Measurements from ENCODE around the gene PLEKHA7.
"Not testable (repeated sequence)": the region's sequence is repeated elsewhere in the genome, so short reads cannot be mapped to it uniquely, and the experiment has no call there.

The PLEKHA7 gene

GRCh38 chr11:16973338-16973964 is 40.8 kb downstream of the PLEKHA7 start:
- no peak for DNase-seq

DNA sequence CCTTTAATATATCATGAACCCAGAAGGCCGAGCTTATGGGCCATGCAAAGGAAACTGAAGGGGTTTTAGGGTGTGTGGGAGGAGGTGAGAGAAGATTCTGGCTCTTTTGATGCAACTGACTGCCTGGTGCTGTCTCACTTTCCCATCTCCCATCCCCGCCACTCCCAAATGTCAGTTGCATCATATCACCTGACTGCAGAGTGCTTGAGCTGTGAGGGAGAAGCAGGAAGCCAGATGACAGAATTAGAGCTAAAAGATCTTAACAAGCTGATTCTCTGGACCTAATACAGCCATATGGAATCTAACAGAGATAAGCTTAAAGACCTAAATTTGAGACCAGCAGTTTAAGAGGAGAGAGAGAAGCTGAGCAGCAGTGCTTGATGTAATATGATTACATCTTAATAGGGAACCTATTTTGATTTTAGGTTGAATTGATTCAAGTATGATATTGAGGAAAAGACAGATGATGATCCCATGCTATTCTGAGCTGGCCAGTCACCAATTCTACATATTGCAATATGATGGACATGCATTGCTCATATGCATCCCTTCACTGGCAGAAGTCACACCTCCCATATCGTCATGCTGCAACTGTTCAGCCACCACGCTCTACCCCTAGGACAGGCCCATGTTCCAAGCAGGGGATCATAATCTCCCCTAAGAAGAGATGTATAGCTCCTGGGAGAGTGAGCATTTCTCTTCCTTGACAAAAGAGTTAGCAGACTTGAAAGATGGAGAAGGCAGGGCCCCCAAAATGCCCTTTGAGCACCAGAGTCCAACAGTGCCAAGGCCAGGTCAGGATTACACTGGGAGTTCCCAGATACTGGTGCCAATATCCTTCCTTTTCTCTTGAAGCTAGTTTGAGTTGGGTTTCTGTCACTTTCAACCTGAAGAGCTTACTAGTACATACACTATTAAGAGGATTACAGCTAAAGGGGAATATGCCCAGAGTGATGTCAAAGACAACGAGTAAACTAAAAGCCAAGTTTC is 44.9 kb downstream of the PLEKHA7 start:
- DNase-seq: no peak

- DNase-seq: no peak
Measured at GRCh38 chr11:16968196-16968595, 46.0 kb downstream of the PLEKHA7 start.

- DNase-seq: no peak
Measured at GRCh38 chr11:16966930-16967671, 47.1 kb downstream of the PLEKHA7 start.

DNA sequence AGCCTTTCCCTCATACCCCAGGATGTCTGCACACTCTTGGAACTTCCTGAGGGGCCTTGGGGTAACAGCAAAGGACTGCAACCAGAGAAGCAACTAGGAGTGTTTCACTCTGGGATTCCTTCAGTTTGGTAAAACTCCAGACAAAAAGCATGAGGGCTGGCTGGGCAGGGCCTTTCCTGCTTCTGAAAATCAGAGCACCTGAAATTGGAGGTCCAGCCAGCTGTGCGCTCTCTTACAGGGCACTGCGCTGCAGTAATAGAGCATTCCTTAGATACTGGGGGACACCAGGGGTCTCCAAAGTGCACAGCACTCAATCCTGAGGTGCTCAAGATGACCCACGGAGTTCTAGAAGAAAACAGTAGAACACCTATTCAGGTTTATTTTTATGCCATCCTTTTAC is 49.7 kb downstream of the PLEKHA7 start:
- no peak for DNase-seq

DNA sequence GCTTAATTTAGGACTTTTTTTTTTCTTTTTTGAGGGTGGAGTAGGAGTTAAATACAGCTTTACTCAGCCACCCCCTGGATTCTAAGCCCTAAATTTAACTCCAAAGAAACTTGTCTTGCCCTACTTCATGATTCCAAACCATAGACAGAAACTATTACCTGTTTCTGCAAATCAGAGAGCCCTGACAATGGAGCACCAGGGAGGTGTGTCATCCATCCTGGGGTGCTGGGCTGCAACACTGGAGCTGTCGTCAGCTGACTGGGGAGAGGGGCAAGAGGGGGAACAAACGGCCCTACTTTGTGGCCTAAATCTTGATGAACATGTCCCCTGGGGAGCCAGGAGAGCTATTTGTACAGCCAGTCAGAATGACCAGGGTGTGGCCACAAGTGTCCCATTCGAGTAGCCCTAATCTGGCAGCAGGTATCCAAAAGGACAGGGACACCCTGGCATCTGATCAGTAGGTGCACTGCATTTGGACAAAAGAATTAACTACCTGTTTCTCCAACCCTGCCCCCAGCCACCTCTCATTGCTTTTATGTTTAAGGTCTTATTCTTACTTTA is 50.8 kb downstream of the PLEKHA7 start:
- no peak for DNase-seq

DNA sequence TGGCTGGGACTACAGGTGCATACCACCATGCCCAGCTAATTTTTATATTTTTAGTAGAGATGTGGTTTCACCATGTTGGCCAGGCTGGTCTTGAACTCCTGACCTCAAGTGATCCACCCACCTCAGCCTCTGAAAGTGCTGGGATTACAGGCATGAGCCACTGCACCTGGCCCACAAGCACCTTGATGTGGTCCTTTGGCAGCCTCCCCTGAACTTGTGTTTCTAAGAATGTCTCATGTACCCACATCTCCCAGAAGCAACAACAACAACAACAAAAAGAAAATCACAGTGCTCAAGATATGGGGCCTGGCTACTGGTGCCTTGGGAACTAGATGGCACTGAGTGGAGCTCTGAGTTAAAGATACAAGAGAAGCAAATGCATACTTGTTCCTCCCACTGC is 51.6 kb downstream of the PLEKHA7 start:
- DNase-seq: not testable (repeated sequence)

GRCh38 chr11:16962146-16962545 is 52.1 kb downstream of the PLEKHA7 start:
- DNase-seq: no peak

DNA sequence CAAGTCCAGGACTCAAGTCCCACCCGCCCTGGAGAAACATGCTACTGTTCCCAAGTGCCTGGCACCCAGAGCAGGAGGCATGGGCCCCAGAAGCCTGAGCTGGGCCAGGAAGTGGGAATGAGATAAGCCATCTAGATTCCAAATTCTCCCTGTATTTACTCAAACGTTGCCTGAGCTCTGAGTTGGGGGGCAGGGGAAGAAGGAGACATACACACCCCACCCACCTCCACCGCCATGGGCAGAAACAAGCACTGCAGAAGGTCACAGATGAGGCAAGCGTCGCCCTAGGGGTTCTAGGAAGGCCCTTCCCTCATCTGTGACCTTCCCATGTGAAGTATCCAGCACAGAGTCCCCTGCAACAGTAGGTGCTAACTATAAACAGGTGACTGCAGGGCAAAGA is 54.0 kb downstream of the PLEKHA7 start:
- no peak for DNase-seq

- DNase-seq: no peak
Measured at GRCh38 chr11:16959602-16960001, 54.6 kb downstream of the PLEKHA7 start.

DNA sequence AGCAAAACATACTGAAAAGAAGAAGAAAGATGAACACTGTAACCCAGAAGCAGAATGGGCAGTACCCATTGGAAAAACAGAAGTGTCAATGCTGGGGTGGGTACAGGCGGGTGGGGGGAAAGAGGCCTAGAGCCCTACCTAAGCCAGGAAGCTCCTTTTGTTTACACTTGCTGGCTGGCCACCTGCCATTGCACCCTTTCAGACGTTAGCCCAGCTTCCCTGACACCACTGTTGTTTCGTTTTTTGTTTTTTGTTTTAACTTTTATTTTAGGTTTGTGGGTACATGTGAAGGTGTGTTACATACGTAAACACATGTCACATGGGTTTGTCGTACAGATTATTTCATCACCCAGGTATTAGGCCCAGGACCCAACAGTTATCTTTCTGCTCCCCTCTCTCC is 55.4 kb downstream of the PLEKHA7 start:
- no peak for DNase-seq

DNA sequence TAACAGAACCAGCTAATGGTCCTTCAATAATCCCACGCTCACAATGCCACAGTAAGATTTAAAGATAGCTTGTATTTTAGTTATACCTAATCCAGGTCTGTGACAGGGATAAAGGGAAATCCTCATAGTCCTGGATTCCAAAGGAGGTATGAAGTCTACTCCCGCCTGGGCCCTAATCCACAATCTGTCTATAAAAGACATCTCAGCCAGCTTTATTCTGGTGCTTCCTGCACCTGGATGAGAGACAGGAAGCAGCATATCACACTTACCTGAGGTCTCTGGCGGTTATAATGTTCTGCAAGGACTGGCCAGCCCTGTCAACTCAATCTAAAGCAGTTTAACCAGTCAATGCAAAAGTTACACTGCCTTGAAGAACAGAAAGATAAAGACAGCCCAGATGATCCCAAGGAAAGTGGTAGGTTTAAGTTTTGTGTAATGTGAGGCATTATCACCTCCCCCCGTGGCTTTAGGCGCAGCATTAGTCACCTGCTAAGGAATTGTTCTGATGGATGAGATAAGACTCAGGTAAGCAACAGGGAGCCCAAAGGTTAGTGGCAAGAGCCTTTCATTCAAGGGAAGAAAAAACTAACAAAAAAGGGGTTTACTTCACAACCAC is 57.6 kb downstream of the PLEKHA7 start:
- no peak for DNase-seq

GRCh38 chr11:16953663-16954062 is 60.6 kb downstream of the PLEKHA7 start:
- no peak for DNase-seq

DNA sequence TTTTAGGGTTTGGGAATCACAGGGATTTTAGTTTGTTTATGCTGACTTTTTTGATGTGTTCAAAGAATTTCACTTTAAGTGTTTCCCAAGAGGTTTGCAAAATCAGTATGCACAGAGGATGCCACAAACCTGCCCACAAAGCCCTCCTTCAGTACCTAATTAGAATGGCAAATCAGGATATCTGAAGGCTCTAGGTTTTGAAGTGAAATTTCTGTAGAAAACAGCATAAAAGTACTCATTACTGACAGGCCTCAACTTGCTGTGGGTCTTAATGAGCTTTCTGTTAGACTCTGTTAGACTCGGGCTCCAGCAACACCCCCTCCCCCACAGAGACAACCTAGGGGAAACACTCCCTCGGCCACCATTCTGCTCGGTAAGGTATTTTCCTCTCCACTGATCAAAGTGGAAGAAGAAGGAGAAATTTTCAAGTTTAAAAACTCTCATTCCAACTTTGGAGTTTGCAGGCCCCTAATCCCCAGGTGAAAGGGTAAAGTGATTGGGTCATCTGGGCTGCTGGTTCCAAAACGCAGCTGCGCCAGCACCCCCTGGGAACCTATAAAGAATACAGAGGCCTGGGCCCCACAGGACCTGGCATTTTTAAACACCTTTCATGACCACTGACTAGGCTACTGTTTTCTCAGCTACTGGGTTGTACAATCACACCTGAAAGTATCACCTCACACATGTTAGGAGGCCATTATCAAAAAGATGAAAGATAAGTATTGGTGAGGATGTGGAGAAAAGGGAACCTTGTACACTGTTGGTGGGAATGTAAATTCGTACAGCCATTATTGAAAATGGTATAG is 67.5 kb downstream of the PLEKHA7 start:
- DNase-seq: no peak

- no peak for DNase-seq
Measured at GRCh38 chr11:16945671-16946469, 68.3 kb downstream of the PLEKHA7 start.

- DNase-seq: no peak
Measured at GRCh38 chr11:16942911-16943310, 71.3 kb downstream of the PLEKHA7 start.

DNA sequence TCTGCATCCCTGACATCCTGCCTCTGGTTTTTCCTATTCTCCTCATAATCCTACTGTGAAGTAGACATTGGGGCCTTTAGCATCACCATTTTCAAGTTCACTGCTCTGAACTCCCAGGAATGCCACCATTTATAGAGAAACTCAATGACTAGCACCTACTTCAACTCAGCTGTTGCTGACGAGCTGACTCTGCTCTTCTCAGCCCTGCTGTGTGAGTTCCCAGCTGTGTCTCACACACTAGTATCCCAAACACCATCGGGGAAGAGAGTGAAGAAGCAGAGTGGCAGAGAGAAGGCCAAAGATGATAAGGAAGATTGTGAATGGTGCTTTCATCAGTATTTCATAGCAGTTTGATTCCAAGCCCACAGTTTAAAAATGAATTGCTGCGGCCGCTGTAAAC is 71.9 kb downstream of the PLEKHA7 start:
- DNase-seq: no peak

- DNase-seq: no peak
Measured at GRCh38 chr11:16941935-16942334, 72.3 kb downstream of the PLEKHA7 start.

DNA sequence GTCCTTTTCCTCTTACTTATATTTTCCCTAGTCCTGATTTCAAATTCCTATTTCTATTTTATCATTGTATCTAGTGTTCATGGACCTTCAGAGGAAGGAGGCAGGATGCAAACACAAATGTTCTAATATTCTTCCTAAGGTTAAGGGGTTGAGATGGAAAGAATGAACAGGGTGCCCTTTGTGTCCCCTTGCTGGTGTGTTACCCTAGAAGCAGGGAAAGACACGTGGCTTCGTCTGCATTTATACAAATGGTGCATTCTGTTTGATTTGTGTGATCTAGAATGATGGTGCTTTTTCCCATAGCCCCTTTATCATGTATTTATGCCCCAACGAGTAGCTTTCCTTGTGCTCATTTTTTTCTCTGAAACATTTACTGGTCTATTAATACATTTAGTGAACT is 76.2 kb downstream of the PLEKHA7 start:
- no peak for DNase-seq

GRCh38 chr11:16936643-16937042 is 77.6 kb downstream of the PLEKHA7 start:
- no peak for DNase-seq

Measured in activated CD4-positive, alpha-beta T cell treated with anti-CD3 and anti-CD28 coated beads, Interleukin-2, amount 50 U/mL, for 4 hours (primary cell).